GM18526 (cell line): ENCODE data around the gene KCNQ1.

Experiments
- POLR2A ChIP-seq: IDR thresholded peaks from 3 replicates; pipeline ENCODE4 v1.6.1; 2011; ENCODE audit not compliant: insufficient read length; ENCODE audit errors: extremely low read depth

The KCNQ1 gene

DNA sequence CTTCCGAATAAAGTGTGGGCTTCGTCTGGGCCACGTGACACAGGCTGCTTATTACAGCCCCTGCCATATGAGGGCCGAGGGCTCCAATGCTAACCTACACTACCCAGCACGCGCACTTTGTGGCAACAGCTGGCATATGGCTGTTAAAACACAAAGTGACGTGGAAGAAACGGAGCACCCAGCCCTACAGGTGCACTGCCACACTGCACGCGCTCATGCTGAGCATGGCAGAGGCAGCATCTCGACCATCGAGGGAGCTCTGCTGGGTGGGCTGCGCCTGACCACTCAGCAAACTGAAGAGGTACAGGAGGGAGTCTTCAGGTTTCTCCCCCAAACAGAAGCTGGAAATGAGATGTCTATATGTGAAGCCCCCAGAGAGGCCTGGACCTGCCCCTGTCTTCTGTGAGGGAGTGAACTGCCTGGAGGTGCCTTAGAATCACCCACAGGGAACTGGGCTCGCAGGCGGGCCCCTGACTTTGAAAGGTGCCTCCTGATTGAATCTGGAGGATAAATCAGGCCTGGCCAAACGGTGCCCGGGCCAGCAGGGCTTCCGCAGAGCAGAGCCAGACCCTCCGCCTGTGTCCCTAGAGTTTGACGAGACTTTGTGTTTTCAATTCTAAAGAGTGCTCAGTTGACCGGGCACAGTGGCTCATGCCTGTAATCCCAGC lies 26.0 kb upstream of the KCNQ1 start:
- no peak for TF ChIP-seq POLR2A

DNA sequence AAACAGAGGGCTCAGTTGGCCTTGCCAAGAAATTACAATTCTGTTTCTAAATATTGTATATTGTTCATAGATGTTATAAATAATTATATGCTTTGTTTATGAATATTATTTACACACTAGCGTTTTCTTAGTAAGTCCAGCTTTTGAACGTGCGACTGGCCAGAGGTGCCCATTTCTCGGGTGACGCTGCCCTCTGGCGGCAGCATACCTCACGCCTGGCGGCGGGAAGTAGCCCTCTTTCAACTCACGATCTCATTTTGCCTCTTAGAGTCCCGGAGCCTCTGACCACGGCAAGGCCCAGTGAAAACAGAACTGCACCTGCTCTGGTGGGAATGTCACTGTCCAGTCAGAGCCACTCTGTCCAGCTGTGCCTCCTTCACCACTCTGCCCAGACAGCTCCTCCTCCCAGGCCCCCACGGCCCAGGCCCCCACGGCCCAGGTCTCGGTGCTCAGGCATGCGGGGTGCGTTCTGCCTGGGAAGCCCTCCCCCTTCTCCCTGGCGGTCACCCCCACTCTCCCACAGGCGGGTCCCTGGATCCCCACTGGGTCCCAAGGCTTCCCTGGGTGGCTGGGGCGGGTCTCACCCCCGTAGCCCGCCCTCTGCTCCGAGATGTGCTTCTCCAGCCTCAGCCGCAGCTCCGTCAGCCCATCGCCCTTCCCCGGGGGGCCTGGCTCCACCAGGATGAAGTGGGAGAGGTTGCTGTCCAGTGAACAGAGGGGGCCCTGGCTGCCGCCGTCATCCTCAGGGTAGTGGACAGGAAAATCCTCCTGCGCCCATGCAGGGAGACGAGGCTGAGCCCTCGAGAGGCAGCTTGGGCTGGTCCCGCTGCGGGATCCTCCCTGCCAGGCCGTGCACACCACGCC lies 24.9 kb upstream of the KCNQ1 start:
- TF ChIP-seq POLR2A, result no peak

DNA sequence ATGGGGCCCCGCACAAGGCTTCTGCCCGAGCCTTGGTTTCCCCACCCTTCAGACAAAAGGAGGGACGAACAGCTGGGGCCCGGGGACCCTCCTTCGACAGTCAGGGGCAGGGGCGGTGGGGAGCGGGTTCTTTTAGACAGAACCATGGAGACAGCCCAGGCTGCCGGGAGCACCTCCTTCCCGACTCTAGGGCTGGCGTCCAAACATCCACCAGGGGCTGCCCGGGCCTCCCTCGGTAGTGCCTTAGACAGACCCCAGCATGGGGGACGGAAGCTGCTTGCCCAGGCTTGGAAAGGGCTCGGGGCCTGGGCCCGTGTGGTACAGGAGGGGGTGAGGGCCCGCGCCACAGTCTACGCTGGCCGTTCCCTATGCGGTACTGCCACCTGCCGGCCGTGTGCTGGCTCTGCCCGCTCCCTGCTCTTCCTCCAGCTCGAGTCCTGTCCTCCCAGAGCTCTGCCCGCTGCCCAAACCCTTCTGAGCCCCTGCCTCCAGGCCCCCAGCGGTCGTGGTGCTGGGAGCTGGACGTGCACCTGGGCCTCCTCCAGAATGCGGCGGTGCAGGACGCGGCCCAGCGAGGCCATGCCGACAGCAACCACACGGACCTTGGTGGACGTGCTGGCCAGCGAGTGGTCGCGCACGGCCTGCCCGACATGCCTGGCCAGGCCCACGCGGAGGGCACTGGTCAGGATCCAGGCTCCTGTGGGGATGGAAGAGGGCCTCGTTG lies 24.1 kb upstream of the KCNQ1 start:
- no peak for TF ChIP-seq POLR2A

DNA sequence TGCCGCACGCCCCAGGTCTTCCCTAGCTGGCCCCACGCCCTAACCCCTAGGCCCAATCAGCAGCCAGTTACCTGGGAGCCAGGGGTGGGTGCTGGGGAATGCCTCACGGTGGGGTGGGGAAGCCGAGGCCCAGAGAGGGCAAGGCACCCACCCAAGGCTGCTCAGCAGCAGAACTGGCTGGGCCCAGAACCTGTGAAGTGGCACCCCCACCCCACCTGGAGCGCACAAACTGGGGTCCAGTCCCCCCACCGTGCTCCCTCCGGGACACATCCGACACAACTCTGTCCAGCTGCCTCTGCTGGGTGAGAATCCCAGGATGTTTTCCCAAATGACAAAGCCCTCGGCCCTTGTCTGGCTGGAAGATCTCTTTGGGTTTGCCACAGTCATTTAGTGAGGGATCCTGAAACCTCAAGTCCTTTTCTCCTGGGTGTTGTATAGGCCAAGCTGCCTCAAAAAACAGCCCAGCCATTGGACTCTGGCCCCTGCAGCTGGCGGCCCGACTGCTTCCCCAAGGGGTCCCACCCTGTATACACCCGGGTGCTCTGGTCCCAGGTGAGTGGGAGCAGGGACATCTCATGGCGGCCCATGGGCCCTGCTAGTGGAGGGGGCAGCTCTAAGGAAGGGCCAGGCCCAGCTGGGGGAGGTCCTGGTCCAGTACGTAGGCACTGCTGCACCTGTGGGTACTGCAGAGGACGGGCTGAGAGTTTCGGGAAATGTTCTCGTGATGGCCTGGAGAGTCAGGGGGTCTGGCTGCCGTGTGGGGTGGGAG lies 23.4 kb upstream of the KCNQ1 start:
- no peak for TF ChIP-seq POLR2A

DNA sequence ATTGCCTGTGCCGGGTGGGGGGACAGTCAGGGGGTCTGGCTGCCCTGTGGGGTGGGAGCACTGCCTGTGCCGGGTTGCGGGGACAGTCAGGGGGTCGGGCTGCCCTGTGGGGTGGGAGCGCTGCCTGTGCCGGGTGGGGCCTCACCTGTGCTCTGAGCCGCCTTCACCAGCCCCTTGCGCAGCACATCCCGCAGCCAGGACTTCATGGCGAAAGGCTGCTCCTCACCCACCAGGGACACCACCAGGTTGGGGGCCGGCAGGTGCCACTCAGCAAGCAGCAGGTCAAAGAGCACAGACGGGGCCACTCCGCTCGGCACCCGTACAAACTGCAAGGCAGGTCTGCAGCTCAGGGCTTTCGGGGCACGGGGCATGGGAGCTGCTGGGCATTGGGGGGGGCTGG lies 22.8 kb upstream of the KCNQ1 start:
- TF ChIP-seq POLR2A, result no peak

DNA sequence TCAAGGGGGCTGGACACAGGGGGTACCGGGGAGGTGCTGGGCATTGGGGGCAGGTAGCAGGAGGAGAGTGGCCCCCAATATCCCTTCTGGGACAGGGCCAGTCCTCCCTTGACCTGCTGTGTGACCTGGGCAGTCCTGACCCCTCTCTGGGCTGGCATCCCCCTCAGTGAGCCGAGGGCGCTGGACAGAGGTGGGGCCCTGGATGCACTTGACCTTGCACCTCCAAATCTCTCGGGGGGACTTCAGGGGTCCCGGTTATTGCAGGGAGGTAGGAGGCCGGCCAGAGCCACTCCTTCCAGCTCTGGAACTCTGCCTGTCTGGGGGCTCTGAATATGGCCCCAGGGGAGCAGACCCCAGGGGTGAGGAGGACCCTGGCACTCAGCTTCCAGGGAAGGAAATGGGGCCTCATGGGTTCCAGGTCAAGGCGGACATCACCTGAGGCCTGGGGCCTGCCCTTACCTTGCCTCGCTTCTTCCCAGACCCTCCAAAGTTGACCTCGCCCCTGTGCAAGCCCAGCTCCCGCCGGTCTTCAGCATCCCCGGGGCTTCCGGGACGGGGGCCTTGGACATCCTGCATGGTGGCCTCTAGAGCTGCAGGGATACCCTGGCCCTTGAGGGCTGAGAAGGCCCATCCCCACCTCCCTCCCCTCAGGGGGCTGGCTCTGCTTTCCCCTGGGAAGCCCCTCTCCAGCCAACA lies 22.2 kb upstream of the KCNQ1 start:
- TF ChIP-seq POLR2A, result no peak

DNA sequence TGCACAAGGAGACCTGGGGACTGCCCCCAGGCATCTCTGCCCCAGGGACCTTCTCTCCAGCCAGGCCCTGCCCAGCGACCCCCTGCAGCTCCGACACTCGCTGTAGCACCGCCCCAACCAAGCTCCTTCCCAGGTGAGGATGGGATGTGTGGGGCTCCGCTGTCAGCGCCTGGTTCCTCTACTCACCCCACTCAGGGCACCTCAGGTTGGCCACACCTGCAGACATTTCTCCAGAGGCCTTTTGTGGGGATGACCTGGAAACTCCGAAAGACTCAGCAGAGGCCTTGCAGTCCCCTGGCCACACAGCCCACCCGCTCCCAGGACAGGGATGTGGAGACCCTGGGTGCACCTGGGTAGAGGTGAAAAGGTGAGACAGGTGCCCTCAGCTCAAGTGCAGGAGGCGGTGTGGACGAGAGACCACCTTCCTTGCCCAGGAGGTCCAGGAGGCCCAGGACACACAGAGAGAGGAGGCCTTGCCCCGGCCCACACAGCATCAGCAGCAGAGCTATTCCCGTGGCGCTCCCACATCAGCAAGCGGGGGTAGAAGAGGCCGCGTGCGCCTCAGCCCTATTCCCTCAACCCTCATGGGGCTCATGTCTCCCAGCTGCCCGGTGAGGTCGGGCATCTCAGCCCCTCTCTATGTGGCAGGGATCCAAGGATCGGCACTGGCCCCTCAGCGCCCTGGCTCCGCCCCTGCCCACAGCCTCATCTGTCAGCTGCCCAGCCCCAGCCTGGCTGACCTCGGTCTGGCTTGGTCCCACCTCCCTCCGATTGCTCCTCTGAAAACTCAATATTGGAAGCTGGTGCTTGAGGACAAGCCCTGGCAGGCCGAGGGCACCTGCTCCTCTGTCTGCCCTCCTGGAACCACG lies 21.4 kb upstream of the KCNQ1 start:
- no peak for TF ChIP-seq POLR2A

DNA sequence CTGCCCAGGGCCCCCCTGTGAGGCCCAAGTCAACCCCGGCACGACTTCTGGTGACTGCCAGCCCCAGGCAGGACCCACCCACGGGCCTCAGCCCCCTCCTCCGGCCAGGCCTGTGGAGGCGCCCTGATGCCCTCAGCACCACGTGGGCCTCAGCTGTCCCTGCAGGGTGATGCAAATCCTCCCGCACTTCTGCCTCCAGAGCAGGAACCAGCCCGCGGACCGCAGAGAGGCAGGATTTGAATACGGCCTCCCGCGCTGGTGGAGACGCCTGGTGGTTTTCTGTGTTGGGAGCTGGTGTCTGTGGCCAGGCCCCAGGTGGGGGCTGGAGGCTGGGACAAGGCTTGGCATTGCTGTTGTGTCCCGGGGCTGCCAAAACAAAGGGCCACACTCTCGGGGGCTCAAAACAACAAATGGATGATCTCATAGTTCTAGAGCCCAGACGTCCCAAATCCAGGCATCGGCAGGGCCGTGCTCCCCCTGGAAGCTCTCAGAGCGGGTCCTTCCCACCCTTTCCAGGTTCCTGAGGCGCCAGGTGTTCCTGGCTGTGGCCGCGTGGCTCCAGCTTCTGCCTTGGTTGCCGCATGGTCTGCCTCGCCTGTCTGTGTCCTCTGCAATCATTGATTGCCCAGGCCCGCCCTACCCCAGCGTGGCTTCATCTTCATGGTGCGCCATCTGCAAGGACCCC lies 19.9 kb upstream of the KCNQ1 start:
- no peak for TF ChIP-seq POLR2A

DNA sequence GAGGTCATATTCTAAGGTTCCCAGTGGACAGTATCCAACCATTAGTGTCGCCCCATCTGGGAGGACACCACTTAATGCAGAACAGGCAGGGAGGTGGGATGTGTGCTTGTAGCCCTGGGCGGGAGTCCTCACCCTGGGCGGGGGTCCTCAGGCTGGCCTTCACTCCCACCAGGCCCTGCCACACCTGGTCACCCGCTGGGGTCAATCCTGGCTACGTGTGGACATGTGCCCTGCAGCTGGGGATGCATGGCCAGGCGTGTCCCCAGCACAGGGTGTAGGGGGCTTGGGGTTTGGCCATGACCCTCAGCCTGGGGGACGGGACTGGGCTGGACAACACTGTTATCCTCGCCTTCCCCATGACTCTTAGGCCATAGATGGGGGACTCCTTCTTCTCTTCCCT lies 19.3 kb upstream of the KCNQ1 start:
- no peak for TF ChIP-seq POLR2A

DNA sequence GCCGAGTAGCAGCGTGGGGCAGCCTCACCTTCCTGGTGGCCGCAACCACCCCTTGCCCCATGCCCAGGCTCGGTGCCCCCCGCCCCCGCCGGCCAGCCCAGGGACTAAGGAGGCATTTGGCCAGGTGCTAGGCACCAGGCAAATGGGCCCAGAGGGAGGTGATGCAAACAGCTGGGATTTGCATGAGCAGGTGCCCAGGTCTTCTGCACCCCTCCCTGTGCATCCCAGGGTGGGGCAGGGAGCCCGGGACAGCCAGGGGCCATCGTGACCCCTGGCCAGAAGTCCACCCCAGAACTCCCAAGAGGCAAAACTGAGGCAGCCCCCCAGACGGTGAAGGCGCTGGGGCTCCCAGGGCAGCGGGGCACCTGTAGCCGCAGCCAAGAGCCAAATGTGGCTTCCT lies 18.6 kb upstream of the KCNQ1 start:
- no peak for TF ChIP-seq POLR2A

DNA sequence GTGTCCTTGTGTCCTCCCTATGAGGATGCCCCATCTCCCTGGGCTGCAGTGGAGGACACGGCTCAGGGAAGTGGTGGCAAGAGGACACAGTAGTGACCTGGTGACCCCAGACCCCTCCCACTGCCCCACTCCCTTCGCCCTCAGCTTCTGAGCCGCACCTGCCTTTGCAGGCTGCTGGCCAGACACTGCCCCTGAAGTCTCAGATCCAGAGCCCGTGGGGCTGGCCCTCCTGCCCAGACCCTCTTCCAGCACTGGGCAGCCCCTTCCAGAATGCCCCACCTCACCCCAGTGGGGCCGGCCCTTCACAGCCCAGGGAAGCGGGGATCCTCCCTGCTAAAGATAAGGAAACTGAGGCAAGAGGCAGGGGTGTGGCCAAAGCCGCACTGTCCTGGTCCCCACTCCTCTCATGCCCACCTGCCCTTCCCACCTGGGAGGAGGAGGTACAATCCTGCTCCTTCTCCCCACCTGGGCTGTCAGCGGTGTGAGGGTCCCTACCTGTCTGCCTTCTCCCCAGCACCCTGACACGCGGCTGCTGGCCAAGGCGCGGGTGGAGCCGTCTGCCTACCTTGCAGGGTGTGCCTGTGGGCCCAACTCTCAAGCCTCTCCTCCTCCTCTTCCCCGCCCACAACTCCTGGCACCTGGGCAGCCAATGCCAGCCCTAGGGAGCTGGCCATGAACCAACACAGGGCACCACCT lies 17.8 kb upstream of the KCNQ1 start:
- TF ChIP-seq POLR2A, result no peak

DNA sequence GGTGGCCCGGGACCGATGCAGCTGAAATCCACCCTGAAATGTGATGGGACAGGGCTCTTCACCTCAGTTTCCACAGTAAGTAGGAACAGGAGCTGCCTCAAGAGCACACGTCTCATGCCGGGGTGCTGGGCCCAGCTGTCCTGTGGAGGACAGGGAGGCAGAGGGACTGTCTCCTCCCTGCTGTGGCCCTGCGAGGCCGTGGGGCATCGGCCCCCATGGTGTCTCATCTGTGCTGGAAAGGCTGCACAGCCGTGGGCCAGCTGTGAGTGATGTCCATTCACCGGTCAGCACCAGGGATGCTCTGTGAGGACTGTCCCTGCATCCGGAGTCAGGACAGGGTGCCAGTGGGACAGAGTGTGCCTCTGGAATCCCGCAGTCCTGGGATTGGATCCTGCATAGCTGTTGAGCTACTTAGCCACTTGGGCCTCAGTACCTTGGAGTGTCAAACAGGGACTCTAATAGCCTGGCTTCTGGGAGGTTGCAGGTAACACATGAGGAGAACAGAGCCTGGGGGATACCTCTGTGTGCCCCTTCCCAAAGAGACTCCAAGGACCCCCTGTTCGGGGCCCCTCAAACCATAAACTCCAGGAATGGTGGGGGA lies 17.0 kb upstream of the KCNQ1 start:
- TF ChIP-seq POLR2A, result no peak

DNA sequence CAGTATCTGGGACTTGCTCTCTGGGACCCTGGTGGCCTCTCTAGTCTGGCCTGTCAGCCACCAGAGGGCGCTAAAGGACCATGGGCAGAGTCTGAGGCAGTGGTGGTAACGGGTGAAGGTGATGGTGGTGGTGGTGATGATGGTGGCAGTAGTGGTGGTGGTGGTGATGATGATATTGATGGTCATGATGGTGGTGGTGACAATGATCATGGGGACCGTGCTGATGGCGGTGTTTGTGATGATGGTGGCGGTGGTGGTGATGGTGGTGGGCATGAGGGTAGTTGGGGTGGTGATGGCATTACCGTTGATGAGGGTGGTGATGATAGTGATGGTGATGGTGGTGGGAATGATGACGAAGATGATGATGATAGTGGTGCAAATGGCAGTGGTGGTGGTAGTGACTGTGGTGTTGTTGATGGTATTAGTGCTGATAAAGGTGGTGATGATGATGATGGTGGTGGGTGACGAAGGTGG lies 16.4 kb upstream of the KCNQ1 start:
- TF ChIP-seq POLR2A, result no peak
